Cardiac atrium fibroblast (primary cell): Measurements from ENCODE around the gene RNF220. TPM values are rescaled to one million over a fixed set of nuclear protein-coding genes. Genes with fewer than 3 reads are reported as not detected.

Source experiments
- total RNA-seq: library from RNA; depleted of rRNA; stranded (reverse); fragments of >200 nt; gene quantifications from 2 replicates; pipeline ENCODE4 v1.2.3, GENCODE V29; 2015

The RNF220 gene
- total RNA-seq = 41.3 and 63.3 TPM in 2 replicates

DNA sequence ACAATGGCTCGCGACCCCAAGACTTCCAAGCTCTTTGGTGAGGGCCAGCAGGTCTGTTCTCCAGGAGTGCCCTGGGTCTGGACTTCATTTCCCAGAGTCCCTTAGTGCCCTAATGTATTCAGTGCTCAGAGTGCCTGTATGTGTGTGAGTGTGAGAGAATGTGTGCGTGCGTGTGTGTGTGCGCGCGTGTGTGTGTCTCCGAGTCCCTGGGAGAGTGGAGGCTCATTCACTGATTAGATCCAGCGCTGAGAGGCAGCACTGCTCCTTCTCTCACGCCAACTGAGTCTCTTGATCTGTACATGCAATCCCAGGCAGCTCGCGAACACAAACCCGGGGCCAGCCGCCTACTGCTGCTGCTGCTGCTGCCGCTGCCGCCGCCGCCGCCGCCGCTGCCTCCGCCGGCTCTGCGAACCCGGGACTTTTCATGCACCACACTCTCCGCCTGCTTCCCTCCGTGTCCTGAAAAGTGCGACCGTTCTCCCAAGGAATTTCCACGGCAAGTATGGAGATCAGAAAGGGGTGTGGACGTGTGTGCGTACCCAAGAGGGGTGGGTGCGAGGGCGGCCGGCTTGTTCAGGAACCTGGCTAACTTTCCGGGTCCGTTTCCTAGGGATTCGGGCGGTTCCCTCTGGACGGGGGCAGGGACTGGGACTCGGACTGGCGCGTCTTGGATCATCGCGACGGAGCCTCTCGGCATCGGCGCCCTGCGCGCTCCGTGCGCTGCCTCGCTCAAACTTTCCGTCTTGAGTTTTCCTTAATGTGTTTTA is at the start of gene RNF220:
Gene RNF220 (plus strand): TSS at position 225 of the 767 bp plus-strand sequence.

DNA sequence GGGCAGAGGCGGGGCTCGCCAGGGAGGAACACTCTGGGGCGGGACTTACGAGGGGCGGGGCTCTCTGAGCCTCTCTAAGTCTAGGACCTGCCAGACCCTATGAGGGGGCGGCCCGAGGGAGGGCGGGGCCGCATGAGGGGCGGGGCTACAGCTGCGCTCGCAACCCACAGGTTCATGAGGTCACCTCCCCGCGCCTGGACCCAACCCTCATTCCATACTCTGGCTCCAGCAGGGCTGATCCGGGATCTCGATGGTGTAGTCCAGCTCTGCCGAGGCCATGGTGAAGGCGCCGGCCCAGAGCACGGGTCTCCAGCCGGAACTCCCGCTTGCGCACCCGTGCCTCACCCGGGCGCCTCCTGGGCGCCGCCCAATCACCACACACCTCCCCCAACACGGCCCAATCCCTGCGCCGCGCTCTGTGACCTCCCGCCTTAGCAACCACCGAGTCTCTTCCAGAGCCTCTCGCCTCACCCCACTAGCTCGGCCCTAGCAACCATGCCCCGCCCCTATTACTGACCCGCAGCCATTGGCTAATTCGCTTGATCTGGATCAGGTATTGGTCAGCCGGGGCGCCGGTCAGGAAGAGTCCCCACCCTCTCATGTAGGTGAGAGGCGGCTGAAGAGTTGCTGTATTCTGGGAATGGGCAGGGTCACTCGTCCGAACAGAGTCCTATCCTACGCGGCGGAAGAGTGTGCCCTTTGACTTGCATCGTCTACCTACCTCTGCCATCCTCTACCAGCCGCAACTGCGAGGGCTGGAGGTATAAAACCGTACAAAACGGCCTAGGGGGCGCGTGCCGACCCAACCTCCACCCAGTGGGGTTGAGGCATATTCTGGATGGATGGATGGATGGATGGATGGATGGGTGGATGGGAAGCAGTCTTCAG is 269.3 kb downstream of the RNF220 start, which contains the start of the genes ARMH1 and TMEM53:
Gene ARMH1 (plus strand): TSS at position 602 of the 888 bp plus-strand sequence. CDS start 14,984 bp downstream, outside the sequence.
Gene TMEM53 (minus strand): TSS at position 369 of the 888 bp plus-strand sequence. CDS start 90 bp downstream, at position 279.

Other genes starting within 250 kb of the RNF220 start
- gene DMAP1, start 191.8 kb upstream of the RNF220 start, total RNA-seq = 19.1 and 36.3 TPM in 2 replicates
- gene ERI3, start 50.0 kb upstream of the RNF220 start, total RNA-seq = 45.2 and 63.9 TPM in 2 replicates